PC-3 (cell line): ENCODE results near the gene TMSB4X.

ENCODE experiments used
- CTCF ChIP-seq: fragments of 300-600 bp; sonication (generic); conservative IDR thresholded peaks from 2 replicates; pipeline ENCODE4 v1.5.1; 2017; ENCODE audit warnings: antibody characterized with exemption, low read depth, mild to moderate bottlenecking, low read length
- EZH2 ChIP-seq: fragments of 300-600 bp; sonication (generic); IDR thresholded peaks from one replicate; pipeline ENCODE4 v1.6.1; 2017; ENCODE audit warnings: antibody characterized with exemption, mild to moderate bottlenecking, low read length; ENCODE audit not compliant: unreplicated experiment
- EZH2phosphoT487 ChIP-seq: fragments of 300-600 bp; sonication (generic); IDR thresholded peaks from 2 replicates; pipeline ENCODE4 v1.6.1; 2018; ENCODE audit warnings: mild to moderate bottlenecking, antibody characterized with exemption, low read length, borderline replicate concordance

- TF ChIP-seq CTCF (no peak), EZH2 (no peak), EZH2phosphoT487 (no peak)
Observed at GRCh38 chrX:12966151-12966550, 8.8 kb upstream of the TMSB4X start.
